Measurements from ENCODE around the gene VPS37B.
A peak's percentile ranks its signal among the peaks of the same experiment; 100 is the strongest.
"Not testable (repeated sequence)": the region's sequence is repeated elsewhere in the genome, so short reads cannot be mapped to it uniquely, and the experiment has no call there.

The VPS37B gene

GRCh38 chr12:122880155-122880667, 15.7 kb downstream of the VPS37B start:
- DNase-seq, result peak; percentile 65

- no peak for DNase-seq
These were observed 16.9 kb downstream of the VPS37B start for GRCh38 chr12:122878780-122879612.

- DNase-seq, result no peak
These were observed 19.2 kb downstream of the VPS37B start for GRCh38 chr12:122876731-122877130.

GRCh38 chr12:122876281-122876680, 19.6 kb downstream of the VPS37B start:
- DNase-seq, result not testable (repeated sequence)

GRCh38 chr12:122875590-122876220, 20.2 kb downstream of the VPS37B start:
- DNase-seq, result peak; percentile 26

GRCh38 chr12:122874081-122874480, 21.8 kb downstream of the VPS37B start:
- no peak for DNase-seq

GRCh38 chr12:122873540-122873939, 22.4 kb downstream of the VPS37B start:
- DNase-seq, result no peak

- DNase-seq, result no peak
These were observed 23.0 kb downstream of the VPS37B start for GRCh38 chr12:122872815-122873361.

GRCh38 chr12:122871851-122872780, 23.8 kb downstream of the VPS37B start:
- DNase-seq, result peak; percentile 70

- DNase-seq, result no peak
These were observed 24.9 kb downstream of the VPS37B start for GRCh38 chr12:122870867-122871664.

GRCh38 chr12:122870163-122870842, 25.6 kb downstream of the VPS37B start:
- DNase-seq, result no peak

GRCh38 chr12:122869207-122869973, 26.5 kb downstream of the VPS37B start:
- DNase-seq, result no peak

GRCh38 chr12:122868471-122869177, 27.3 kb downstream of the VPS37B start:
- DNase-seq, result no peak

- no peak for DNase-seq
These were observed 28.0 kb downstream of the VPS37B start for GRCh38 chr12:122867691-122868461.

GRCh38 chr12:122866950-122867607, 28.8 kb downstream of the VPS37B start:
- no peak for DNase-seq

- no peak for DNase-seq
These were observed 29.5 kb downstream of the VPS37B start for GRCh38 chr12:122866379-122866778.

- DNase-seq, result no peak
These were observed 30.4 kb downstream of the VPS37B start for GRCh38 chr12:122865268-122866231.

Data from NCI-H2171 treated with DMSO at 0.1 percent for 48 hours (cell line).